Right cardiac atrium (tissue), 5 donors: ENCODE measurements around the gene HIRA. TPM values are rescaled to one million over a fixed set of nuclear protein-coding genes. Genes with fewer than 3 reads are reported as not detected.
"Not testable (repeated sequence)": the region's sequence is repeated elsewhere in the genome, so short reads cannot be mapped to it uniquely, and the experiment has no call there.

Experiments used
- ATAC-seq, 2 donors: fragments of 200-7000 bp; cut with Tn5 transposase; one replicate each; pipeline versions ENCODE4 v1.8.0 to v1.9.1; 2020; ENCODE audit warnings: moderate library complexity in 2 of 2, mild to moderate bottlenecking in 1 of 2
- DNase-seq, 3 donors: peaks; one replicate each; pipeline ENCODE4 v3.0.0-alpha.2; 2020
- H3K27ac ChIP-seq: one replicate; pipeline ENCODE4 v1.5.1; 2013; ENCODE audit warnings: mild to moderate bottlenecking, low read length, control low read depth, moderate library complexity
- H3K27me3 ChIP-seq: one replicate; pipeline ENCODE4 v1.6.1; 2013; ENCODE audit not compliant: control insufficient read depth, insufficient read depth
- H3K4me1 ChIP-seq: one replicate; pipeline ENCODE4 v1.6.1; 2013; ENCODE audit warnings: low read length; ENCODE audit not compliant: control insufficient read depth, insufficient read depth
- H3K4me3 ChIP-seq: one replicate; pipeline ENCODE4 v1.5.1; 2013; ENCODE audit warnings: low read length, control low read depth
- H3K9me3 ChIP-seq: one replicate; pipeline ENCODE4 v1.6.1; 2013; ENCODE audit warnings: low read length; ENCODE audit not compliant: control insufficient read depth
- WGBS: extraction: QIAGEN DNeasy Blood & Tissue Kit; methylation state at CpG from one replicate; pipeline ENCODE4 v1.1.7; 2013; 5-methylcytosine and 5-hydroxymethylcytosine counted together
- intact Hi-C, 4 donors: fragments of 100-400 bp; cut with DNase I; formaldehyde crosslinking; loops; one replicate each; pipeline versions ENCODE4 v1.11.0 to v1.14.0; 2022 to 2023
- polyA plus RNA-seq: library from polyadenylated mRNA; stranded (reverse); fragments of 200-250 nt; gene quantifications from one replicate; pipeline ENCODE4 v1.2.3, GENCODE V29; 2013
- total RNA-seq, 4 donors: library from RNA; stranded (reverse); fragmentation: NEBNext Ultra II Directional; extraction: Animal tissue kit (Norgen Biotek cat#: 25700); gene quantifications; one replicate each; pipeline ENCODE4 v1.2.1, GENCODE V29; 2021
- donor health status: healthy with polysubstance abuse.
- donor health status: DM: no; HTN: yes; CAD: no.
- donor health status: DM: no; HTN: no; CAD: no.
- donor health status: DM: no; HTN: yes; CAD: no; lungs with severe emphysema.
- donor health status: DM: yes; HTN: yes; CAD: no.

Gene HIRA
- total and polyA plus RNA-seq, 5 donors: 6.2 to 16.1 (median 14.1) TPM

DNA sequence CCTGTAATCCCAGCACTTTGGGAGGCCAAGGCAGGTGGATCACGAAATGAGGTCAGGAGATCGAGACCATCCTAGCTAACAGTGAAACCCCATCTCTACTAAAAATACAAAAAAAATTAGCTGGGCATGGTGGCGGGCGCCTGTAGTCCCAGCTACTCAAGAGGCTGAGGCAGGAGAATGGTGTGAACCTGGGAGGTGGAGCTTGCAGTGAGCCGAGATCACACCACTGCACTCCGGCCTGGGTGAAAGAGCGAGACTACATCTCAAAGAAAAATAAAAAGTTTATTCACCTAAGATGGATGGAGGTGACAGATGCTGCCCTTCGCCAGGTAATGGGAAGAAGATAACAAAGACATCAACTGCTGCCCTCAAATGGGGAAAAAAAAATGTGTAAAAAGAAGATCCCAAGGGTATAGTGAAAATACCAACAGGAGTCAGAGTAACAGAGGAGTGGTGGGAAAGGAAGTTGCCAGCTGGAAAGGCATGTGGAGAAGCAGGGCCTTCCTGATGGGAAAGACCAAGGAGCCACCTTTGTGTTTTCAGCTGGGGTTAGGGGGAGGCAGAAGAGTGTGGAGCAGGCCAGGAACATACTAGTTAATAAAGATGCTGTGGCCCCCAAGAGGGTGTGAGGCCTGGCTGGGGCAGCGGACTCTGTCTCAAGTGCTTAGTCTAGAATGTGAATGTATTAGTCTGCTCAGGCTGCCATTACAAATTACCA is 5.1 kb upstream of the HIRA start:
- ATAC-seq, H3K9me3 ChIP-seq, H3K4me3 ChIP-seq, DNase-seq, H3K4me1 ChIP-seq, H3K27ac ChIP-seq, intact Hi-C loops, H3K27me3 ChIP-seq: not testable (repeated sequence)
- WGBS: 92% methylated on average over 9 of the region's 9 CpGs

- H3K4me1 ChIP-seq: peaks cover 1% of the 10 kb centered on the region
- no peak overlapping the region for H3K4me3 ChIP-seq
- no peak overlapping the region for H3K27ac ChIP-seq
- intact Hi-C loops: no loop called here
- ATAC-seq: no peak
- no peak for DNase-seq
- no peaks in the 10 kb centered on the region for H3K9me3 ChIP-seq
- H3K27me3 ChIP-seq: no peaks in the 10 kb centered on the region
- 65% methylated on average over 2 of the region's 2 CpGs for WGBS
These were observed 3.5 kb upstream of the HIRA start for GRCh38 chr22:19434829-19435580.

GRCh38 chr22:19434401-19434800 is 2.9 kb upstream of the HIRA start:
- DNase-seq (no peak), ATAC-seq (no peak)
- intact Hi-C loops: no loop called here
- Histone ChIP-seq H3K27me3 (no peaks in the 10 kb centered on the region), H3K4me3 (no peak overlapping the region), H3K27ac (no peak overlapping the region), H3K9me3 (no peaks in the 10 kb centered on the region), H3K4me1 (peaks cover 2% of the 10 kb centered on the region)
- WGBS: 96% methylated on average over 7 of the region's 7 CpGs

- intact Hi-C loops: no loop called here
- under 1% methylated on average over 74 of the region's 74 CpGs for WGBS
- Histone ChIP-seq H3K27me3 (no peaks in the 10 kb centered on the region), H3K4me3 (peak within 1 kb of the TSS; percentile 93), H3K27ac (peak within 1 kb of the TSS; percentile 85), H3K4me1 (peaks cover 2% of the 10 kb centered on the region), H3K9me3 (no peaks in the 10 kb centered on the region)
- DNase-seq: peak; percentile 97 to 98 (median 98)
- ATAC-seq: peak; percentile 99
These were observed 759 bp upstream of the HIRA start, which contains the start of gene MRPL40 for GRCh38 chr22:19432133-19432851. TSS of gene MRPL40 (plus strand) at chr22:19432545. CDS start at chr22:19432555, 10 bp downstream.

- WGBS: under 1% methylated on average over 53 of the region's 53 CpGs
- intact Hi-C loops: loop anchor here in 1 of 4 donors (2.0 kb wide), 1 partner anchor 48 kb away; the partner anchor contains the start of genes CDC45 and UFD1
- Histone ChIP-seq H3K27me3 (no peaks in the 10 kb centered on the region), H3K4me1 (peaks cover 2% of the 10 kb centered on the region), H3K27ac (peak overlapping the region; percentile 31), H3K4me3 (peak overlapping the region; percentile 93), H3K9me3 (no peaks in the 10 kb centered on the region)
- ATAC-seq: no peak
- peak; percentile 43 to 71 (median 71) for DNase-seq
These were observed 517 bp downstream of the HIRA start for GRCh38 chr22:19430890-19431541.

DNA sequence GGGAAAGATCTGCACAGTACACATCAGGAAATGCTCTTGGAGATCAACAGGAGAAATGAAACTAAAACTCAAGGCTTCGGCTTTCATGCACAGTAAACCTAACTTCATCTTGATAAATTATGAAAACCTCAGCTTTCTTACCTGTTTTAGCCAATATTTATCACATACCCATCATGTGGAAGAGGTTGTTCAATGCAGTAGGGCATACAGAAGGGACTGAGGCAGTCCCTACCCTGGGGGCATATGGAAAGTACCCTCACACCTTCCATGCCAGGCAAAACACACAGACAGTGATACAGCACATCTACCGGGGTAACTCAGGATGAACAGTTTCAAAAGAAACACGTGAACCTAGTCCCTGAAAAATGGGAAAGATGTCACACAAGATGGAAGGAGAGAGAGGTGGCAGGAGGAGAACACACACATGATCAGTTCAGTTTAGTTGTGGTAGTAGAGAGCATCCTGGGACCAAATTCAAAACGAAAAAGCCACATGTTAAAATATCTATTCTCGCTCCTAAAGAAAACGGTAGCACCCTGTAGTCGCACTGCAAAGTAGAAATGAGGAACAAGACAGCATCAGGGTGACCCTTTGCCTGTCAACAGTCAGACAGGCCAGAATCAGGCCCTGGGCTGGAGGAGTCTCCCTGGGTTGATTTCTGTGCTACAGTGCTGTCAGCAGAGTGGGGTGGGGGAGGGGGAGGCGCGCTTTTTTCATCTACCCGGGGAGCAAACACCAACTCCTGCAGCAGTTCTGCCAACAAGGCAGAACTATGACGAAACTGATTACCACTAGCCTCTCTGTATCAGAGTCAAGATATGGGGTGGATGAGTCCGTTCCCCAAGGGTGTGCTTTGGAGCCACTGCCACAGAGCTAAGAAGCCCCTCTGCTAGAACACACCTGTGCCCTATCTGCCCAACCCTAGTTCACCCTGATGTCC is 1.3 kb downstream of the HIRA start:
- peaks cover 2% of the 10 kb centered on the region for H3K4me1 ChIP-seq
- intact Hi-C loops: loop anchor here in 1 of 4 donors (2.0 kb wide), 1 partner anchor 49 kb away; the partner anchor contains the start of genes CDC45 and UFD1
- DNase-seq: no peak
- ATAC-seq: no peak
- WGBS: 15% methylated on average over 12 of the region's 12 CpGs
- H3K4me3 ChIP-seq: peak overlapping the region; percentile 93
- no peak overlapping the region for H3K27ac ChIP-seq
- no peaks in the 10 kb centered on the region for H3K9me3 ChIP-seq
- H3K27me3 ChIP-seq: no peaks in the 10 kb centered on the region

- Histone ChIP-seq H3K27me3 (no peaks in the 10 kb centered on the region), H3K9me3 (no peaks in the 10 kb centered on the region), H3K4me1 (peaks cover 5% of the 10 kb centered on the region), H3K4me3 (no peak overlapping the region), H3K27ac (no peak overlapping the region)
- 92% methylated on average over 3 of the region's 3 CpGs for WGBS
- ATAC-seq (no peak), DNase-seq (no peak)
- intact Hi-C loops: no loop called here
These were observed 7.4 kb downstream of the HIRA start for GRCh38 chr22:19424186-19424500.

GRCh38 chr22:19422440-19423301 is 8.9 kb downstream of the HIRA start:
- DNase-seq (no peak), ATAC-seq (peak in 1 of 2 donors; percentile 31)
- Histone ChIP-seq H3K27me3 (no peaks in the 10 kb centered on the region), H3K4me3 (no peak overlapping the region), H3K27ac (no peak overlapping the region), H3K4me1 (peaks cover 5% of the 10 kb centered on the region), H3K9me3 (no peaks in the 10 kb centered on the region)
- intact Hi-C loops: no loop called here
- 70% methylated on average over 11 of the region's 11 CpGs for WGBS

- Histone ChIP-seq H3K4me1 (peaks cover 5% of the 10 kb centered on the region), H3K4me3 (no peak overlapping the region), H3K9me3 (no peaks in the 10 kb centered on the region), H3K27ac (no peak overlapping the region), H3K27me3 (no peaks in the 10 kb centered on the region)
- intact Hi-C loops: no loop called here
- ATAC-seq (no peak), DNase-seq (no peak)
- 93% methylated on average over 6 of the region's 6 CpGs for WGBS
These were observed 11.2 kb downstream of the HIRA start for GRCh38 chr22:19420321-19420720.
